Caco-2 (cell line): Measurements from ENCODE around the gene PUS7L. TPM values are rescaled to one million over a fixed set of nuclear protein-coding genes. Genes with fewer than 3 reads are reported as not detected.

Source experiments
- BruUV-seq: library from RNA; stranded (reverse); fragments of 400-500 nt; replicated peaks from 2 replicates; lab custom pipeline; 2021; lab: Mats Ljungman, UMichigan
- CTCF ChIA-PET: fragments of 300-600 bp; sonication (Branson Sonifier 250); formaldehyde crosslinking; loops from one replicate; lab custom pipeline; 2022; ENCODE audit warnings: antibody characterized with exemption; lab: Charles Lee
- POLR2A ChIA-PET: fragments of 300-600 bp; sonication (Branson Sonifier 250); formaldehyde crosslinking; loops from one replicate; lab custom pipeline; 2022; ENCODE audit warnings: antibody characterized with exemption; lab: Charles Lee
- DNase-seq, 2 experiments: peaks; one replicate each; pipeline versions ENCODE4 v3.0.0 to v3.0.0-alpha.2; 2020 to 2022
- H3K27me3 ChIP-seq: replicated peaks from 2 replicates; pipeline ENCODE4 v1.6.0; 2011; ENCODE audit warnings: low read length; ENCODE audit not compliant: control insufficient read depth, insufficient read depth
- H3K36me3 ChIP-seq: 2 replicates; pipeline ENCODE4 v1.5.1; 2011; ENCODE audit warnings: low read length; ENCODE audit not compliant: control insufficient read depth, insufficient read depth
- H3K4me1 ChIP-seq: fragments of 250-450 bp; sonication (Bioruptor Pico); 2 replicates; pipeline ENCODE4 v1.5.1; 2020; ENCODE audit warnings: mild to moderate bottlenecking
- H3K4me3 ChIP-seq: 2 replicates; pipeline ENCODE4 v1.5.1; 2011; ENCODE audit warnings: low read depth, mild to moderate bottlenecking, control low read depth, low read length
- H3K9me3 ChIP-seq: fragments of 250-450 bp; sonication (Bioruptor Pico); 2 replicates; pipeline ENCODE4 v1.5.1; 2020; ENCODE audit warnings: mild to moderate bottlenecking, moderate library complexity
- H3K27ac Mint-ChIP-seq: one replicate; pipeline ENCODE4 v1.8.0; 2022; ENCODE audit warnings: mixed read lengths; ENCODE audit not compliant: unreplicated experiment
- H3K27me3 Mint-ChIP-seq: one replicate; pipeline ENCODE4 v1.8.0; 2022; ENCODE audit warnings: mixed read lengths; ENCODE audit not compliant: insufficient read depth, unreplicated experiment
- H3K36me3 Mint-ChIP-seq: one replicate; pipeline ENCODE4 v1.8.0; 2022; ENCODE audit warnings: mild to moderate bottlenecking, mixed read lengths; ENCODE audit not compliant: insufficient read depth, unreplicated experiment
- H3K4me1 Mint-ChIP-seq: one replicate; pipeline ENCODE4 v1.8.0; 2022; ENCODE audit warnings: low read depth, mixed read lengths; ENCODE audit not compliant: unreplicated experiment
- H3K4me3 Mint-ChIP-seq: one replicate; pipeline ENCODE4 v1.8.0; 2022; ENCODE audit warnings: mild to moderate bottlenecking, moderate library complexity, mixed read lengths; ENCODE audit not compliant: unreplicated experiment
- H3K9me3 Mint-ChIP-seq: one replicate; pipeline ENCODE4 v1.8.0; 2022; ENCODE audit warnings: mixed read lengths; ENCODE audit not compliant: unreplicated experiment
- CTCF ChIP-seq, 2 experiments: fragments of 200-600 bp in 1 of 2; IDR thresholded peaks; 1 replicate in 1 of 2; 2 replicates in 1 of 2; pipeline versions ENCODE4 v1.5.1 to v1.8.0; 2011 to 2022; ENCODE audit warnings: antibody characterized with exemption in 1 of 2, control low read depth in 1 of 2, inconsistent platforms in 1 of 2, low read depth in 1 of 2, low read length in 1 of 2, mild to moderate bottlenecking in 1 of 2, moderate library complexity in 1 of 2; ENCODE audit not compliant: insufficient read depth in 1 of 2, severe bottlenecking in 1 of 2, unreplicated experiment in 1 of 2
- intact Hi-C: fragments of 100-400 bp; cut with micrococcal nuclease; formaldehyde crosslinking; loops from one replicate; pipeline ENCODE4 v1.10.0; 2022; ENCODE audit not compliant: unreplicated experiment
- total RNA-seq: library from RNA; stranded (reverse); gene quantifications from 2 replicates; pipeline ENCODE4 v1.2.3, GENCODE V29; 2022

Gene PUS7L
- total RNA-seq, 1 experiment from 2014 or later, result 29.1 TPM

GRCh38 chr12:43762596-43762995 is 4.0 kb upstream of the PUS7L start:
- Histone ChIP-seq H3K9me3 (no peaks in the 10 kb centered on the region), H3K36me3 (no peaks in the 10 kb centered on the region), H3K4me3 (no peak overlapping the region), H3K27me3 (no peaks in the 10 kb centered on the region), H3K4me1 (no peaks in the 10 kb centered on the region; the same call in 1 of the 2 replicates)
- intact Hi-C loops, result no loop called here
- H3K4me3 Mint-ChIP-seq, result no peak overlapping the region
- H3K27me3 Mint-ChIP-seq, result no peaks in the 10 kb centered on the region
- CTCF ChIA-PET, result interaction anchor here (0.6 to 1.2 kb wide), 3 partner anchors 9 to 805 kb away, joined by 3 read pairs; no protein-coding TSS in a partner anchor
- POLR2A ChIA-PET, result interaction anchor here (0.5 kb wide), 1 partner anchor 870 kb away, joined by 3 read pairs; no protein-coding TSS in a partner anchor
- no peak for TF ChIP-seq CTCF (IDR thresholded peaks at IDR 0.05; ENCODE audit: insufficient read depth in 1 of 2, low read depth in 1 of 2, low read length in 1 of 2, severe bottlenecking in 1 of 2, unreplicated experiment in 1 of 2)
- H3K27ac Mint-ChIP-seq, result no peak overlapping the region
- H3K9me3 Mint-ChIP-seq, result no peaks in the 10 kb centered on the region
- no peak for DNase-seq
- H3K4me1 Mint-ChIP-seq, result peaks cover 15% of the 10 kb centered on the region
- BruUV-seq, result no TSS peak
- peaks cover 10% of the 10 kb centered on the region for H3K36me3 Mint-ChIP-seq

GRCh38 chr12:43761500-43761899 is 2.9 kb upstream of the PUS7L start:
- POLR2A ChIA-PET, result no interaction called here
- no peaks in the 10 kb centered on the region for H3K27me3 ChIP-seq
- intact Hi-C loops, result no loop called here
- H3K9me3 ChIP-seq, result no peaks in the 10 kb centered on the region
- H3K36me3 Mint-ChIP-seq, result peaks cover 10% of the 10 kb centered on the region
- DNase-seq, result no peak
- no peaks in the 10 kb centered on the region; the same call in 1 of the 2 replicates for H3K4me1 ChIP-seq
- no peak for TF ChIP-seq CTCF (IDR thresholded peaks at IDR 0.05; ENCODE audit: insufficient read depth in 1 of 2, low read depth in 1 of 2, low read length in 1 of 2, severe bottlenecking in 1 of 2, unreplicated experiment in 1 of 2)
- no TSS peak for BruUV-seq
- no peaks in the 10 kb centered on the region for H3K9me3 Mint-ChIP-seq
- H3K27ac Mint-ChIP-seq, result no peak overlapping the region
- H3K4me3 ChIP-seq, result no peak overlapping the region
- H3K4me1 Mint-ChIP-seq, result peaks cover 24% of the 10 kb centered on the region
- no peaks in the 10 kb centered on the region for H3K27me3 Mint-ChIP-seq
- H3K4me3 Mint-ChIP-seq, result no peak overlapping the region
- no peaks in the 10 kb centered on the region for H3K36me3 ChIP-seq
- CTCF ChIA-PET, result no interaction called here

- peak overlapping the region; percentile 34 for H3K27ac Mint-ChIP-seq
- H3K36me3 ChIP-seq, result no peaks in the 10 kb centered on the region
- H3K36me3 Mint-ChIP-seq, result peaks cover 10% of the 10 kb centered on the region
- intact Hi-C loops, result no loop called here
- no peaks in the 10 kb centered on the region for H3K27me3 Mint-ChIP-seq
- peak overlapping the region; percentile 85 for H3K4me3 Mint-ChIP-seq
- peak overlapping the region; percentile 58; the same call in 1 of the 2 replicates for H3K4me3 ChIP-seq
- H3K9me3 ChIP-seq, result no peaks in the 10 kb centered on the region
- DNase-seq, result no peak
- no peaks in the 10 kb centered on the region for H3K9me3 Mint-ChIP-seq
- no peak for TF ChIP-seq CTCF (IDR thresholded peaks at IDR 0.05; ENCODE audit: insufficient read depth in 1 of 2, low read depth in 1 of 2, low read length in 1 of 2, severe bottlenecking in 1 of 2, unreplicated experiment in 1 of 2)
- H3K4me1 ChIP-seq, result no peaks in the 10 kb centered on the region; the same call in 1 of the 2 replicates
- ChIA-PET POLR2A (interaction anchor here (1.6 kb wide), 1 partner anchor 45 kb away, joined by 4 read pairs; the partner anchor contains the start of gene TWF1), CTCF (interaction anchor here (2.1 kb wide), 1 partner anchor 122 kb away, joined by 14 read pairs; no protein-coding TSS in a partner anchor)
- peaks cover 28% of the 10 kb centered on the region for H3K4me1 Mint-ChIP-seq
- BruUV-seq, result no TSS peak
- H3K27me3 ChIP-seq, result no peaks in the 10 kb centered on the region
Observed at GRCh38 chr12:43760396-43760795, 1.8 kb upstream of the PUS7L start.
